Measurements from ENCODE around the gene ENTREP1. TPM values are rescaled to one million over a fixed set of nuclear protein-coding genes. Genes with fewer than 3 reads are reported as not detected.

The ENTREP1 gene
- total RNA-seq, 1 donor from 2014 or later: 1.8 TPM

GRCh38 chr9:69319324-69320025 lies 5.5 kb upstream of the ENTREP1 start:
- H3K4me1 ChIP-seq: peaks cover 14% of the 10 kb centered on the region
- no peaks in the 10 kb centered on the region for H3K9me3 ChIP-seq (ENCODE audit: low read depth)
- Mint-ChIP-seq H3K36me3 (no peaks in the 10 kb centered on the region), H3K27me3 (ENCODE audit: insufficient read depth, low read depth) (peaks cover 21% of the 10 kb centered on the region), H3K27ac (no peak overlapping the region), H3K9me3 (peaks cover 4% of the 10 kb centered on the region), H3K4me1 (peaks cover 16% of the 10 kb centered on the region), H3K4me3 (no peak overlapping the region)
- no peak overlapping the region for H3K4me3 ChIP-seq
- no peaks in the 10 kb centered on the region for H3K79me2 ChIP-seq (ENCODE audit: low read depth)
- peaks cover 26% of the 10 kb centered on the region for H3K27me3 ChIP-seq
- TF ChIP-seq CTCF (IDR thresholded peaks at IDR 0.05): no peak
- TF ChIP-seq EZH2phosphoT487 (IDR thresholded peaks at IDR 0.05): no peak
- no peak for TF ChIP-seq EZH2 (IDR thresholded peaks at IDR 0.05)
- no peaks in the 10 kb centered on the region for H4K20me1 ChIP-seq (ENCODE audit: low read depth)
- peak overlapping the region; percentile 20 for H3K4me2 ChIP-seq
- H3K36me3 ChIP-seq: no peaks in the 10 kb centered on the region
- no peak overlapping the region for H3K27ac ChIP-seq
- H3K9ac ChIP-seq: no peak overlapping the region
- H3F3A ChIP-seq (ENCODE audit: low read depth): no peaks in the 10 kb centered on the region
- no peak overlapping the region for H2AFZ ChIP-seq (replicated peaks)
- DNase-seq (ENCODE audit: low spot score): peak; percentile 8

- Mint-ChIP-seq H3K27me3 (ENCODE audit: insufficient read depth, low read depth) (peaks cover 39% of the 10 kb centered on the region), H3K9me3 (peaks cover 2% of the 10 kb centered on the region), H3K27ac (no peak overlapping the region)
Observed at GRCh38 chr9:69322256-69322655, 2.8 kb upstream of the ENTREP1 start.

GRCh38 chr9:69323861-69324260 lies 1.2 kb upstream of the ENTREP1 start:
- Histone ChIP-seq H3K4me2 (no peak overlapping the region), H3K36me3 (no peaks in the 10 kb centered on the region), H3K4me1 (peaks cover 13% of the 10 kb centered on the region), H3K9me3 (ENCODE audit: low read depth) (no peaks in the 10 kb centered on the region), H3K9ac (no peak overlapping the region), H3K27me3 (peaks cover 55% of the 10 kb centered on the region), H2AFZ (replicated peaks) (no peak overlapping the region), H3K79me2 (ENCODE audit: low read depth) (no peaks in the 10 kb centered on the region), H3K4me3 (no peak overlapping the region), H3F3A (ENCODE audit: low read depth) (peaks cover 7% of the 10 kb centered on the region), H3K27ac (no peak overlapping the region), H4K20me1 (ENCODE audit: low read depth) (no peaks in the 10 kb centered on the region)
- Mint-ChIP-seq H3K4me1 (peaks cover 25% of the 10 kb centered on the region), H3K27me3 (ENCODE audit: insufficient read depth, low read depth) (peaks cover 43% of the 10 kb centered on the region), H3K27ac (no peak overlapping the region), H3K36me3 (no peaks in the 10 kb centered on the region), H3K4me3 (peak overlapping the region; percentile 71), H3K9me3 (no peaks in the 10 kb centered on the region)
- TF ChIP-seq EZH2 (IDR thresholded peaks at IDR 0.05) (no peak), EZH2phosphoT487 (IDR thresholded peaks at IDR 0.05) (no peak), CTCF (IDR thresholded peaks at IDR 0.05) (no peak)
- no peak for DNase-seq (ENCODE audit: low spot score)

More at GRCh38 chr9:69322256-69322655, 2.8 kb upstream of the ENTREP1 start:
- no peak overlapping the region for H3K4me2 ChIP-seq
- peaks cover 14% of the 10 kb centered on the region for H3K4me1 ChIP-seq
- H3K9ac ChIP-seq: no peak overlapping the region
- no peak overlapping the region for H3K4me3 Mint-ChIP-seq
- no peaks in the 10 kb centered on the region for H3K36me3 ChIP-seq
- DNase-seq (ENCODE audit: low spot score): no peak
- peaks cover 25% of the 10 kb centered on the region for H3K4me1 Mint-ChIP-seq
- H2AFZ ChIP-seq (replicated peaks): no peak overlapping the region
- H3K36me3 Mint-ChIP-seq: no peaks in the 10 kb centered on the region
- H3K27me3 ChIP-seq: peaks cover 52% of the 10 kb centered on the region
- no peaks in the 10 kb centered on the region for H3K9me3 ChIP-seq (ENCODE audit: low read depth)
- no peak overlapping the region for H3K27ac ChIP-seq
- peaks cover 7% of the 10 kb centered on the region for H3F3A ChIP-seq (ENCODE audit: low read depth)
- H4K20me1 ChIP-seq (ENCODE audit: low read depth): no peaks in the 10 kb centered on the region
- H3K4me3 ChIP-seq: no peak overlapping the region
- TF ChIP-seq CTCF (IDR thresholded peaks at IDR 0.05) (no peak), EZH2 (IDR thresholded peaks at IDR 0.05) (no peak), EZH2phosphoT487 (IDR thresholded peaks at IDR 0.05) (no peak)
- no peaks in the 10 kb centered on the region for H3K79me2 ChIP-seq (ENCODE audit: low read depth)

All from neural progenitor cell (in vitro differentiated cells).